Calu3 (cell line): ENCODE results near the gene LSM6. TPM values are rescaled to one million over a fixed set of nuclear protein-coding genes. Genes with fewer than 3 reads are reported as not detected.

Experiments used
- BruUV-seq: library from RNA; stranded (reverse); fragments of 400-500 nt; replicated peaks from 2 replicates; lab custom pipeline; 2021; lab: Mats Ljungman, UMichigan
- CTCF ChIA-PET: fragments of 300-600 bp; sonication (Branson Sonifier 250); formaldehyde crosslinking; loops from one replicate; lab custom pipeline; 2022; ENCODE audit warnings: antibody characterized with exemption; lab: Charles Lee
- DNase-seq: peaks from one replicate; pipeline ENCODE4 v3.0.0; 2022
- H3K27ac Mint-ChIP-seq: one replicate; pipeline ENCODE4 v1.8.0; 2022; ENCODE audit warnings: mixed read lengths; ENCODE audit not compliant: unreplicated experiment
- H3K27me3 Mint-ChIP-seq: one replicate; pipeline ENCODE4 v1.8.0; 2022; ENCODE audit warnings: mixed read lengths; ENCODE audit not compliant: unreplicated experiment
- H3K36me3 Mint-ChIP-seq: one replicate; pipeline ENCODE4 v1.8.0; 2022; ENCODE audit warnings: mild to moderate bottlenecking, moderate library complexity, mixed read lengths; ENCODE audit not compliant: insufficient read depth, unreplicated experiment
- H3K4me1 Mint-ChIP-seq: one replicate; pipeline ENCODE4 v1.8.0; 2022; ENCODE audit warnings: mild to moderate bottlenecking, low read depth, mixed read lengths; ENCODE audit not compliant: unreplicated experiment
- H3K4me3 Mint-ChIP-seq: one replicate; pipeline ENCODE4 v1.8.0; 2022; ENCODE audit warnings: mild to moderate bottlenecking, low read depth, moderate library complexity, mixed read lengths; ENCODE audit not compliant: unreplicated experiment
- H3K9me3 Mint-ChIP-seq: one replicate; pipeline ENCODE4 v1.8.0; 2022; ENCODE audit warnings: low read depth, mixed read lengths; ENCODE audit not compliant: unreplicated experiment
- intact Hi-C: fragments of 100-400 bp; cut with micrococcal nuclease; formaldehyde crosslinking; loops from one replicate; pipeline ENCODE4 v1.10.0; 2022; ENCODE audit not compliant: unreplicated experiment
- total RNA-seq: library from RNA; stranded (reverse); gene quantifications from 2 replicates; pipeline ENCODE4 v1.2.3, GENCODE V29; 2022
- TF ChIP-seq, protein P1 (sequence below): fragments of 200-600 bp; IDR thresholded peaks from one replicate; pipeline ENCODE4 v1.8.0; 2022; ENCODE audit warnings: antibody characterized with exemption; ENCODE audit not compliant: unreplicated experiment

LSM6 gene
- total RNA-seq, 1 experiment from 2014 or later, result 37.1 TPM

DNA sequence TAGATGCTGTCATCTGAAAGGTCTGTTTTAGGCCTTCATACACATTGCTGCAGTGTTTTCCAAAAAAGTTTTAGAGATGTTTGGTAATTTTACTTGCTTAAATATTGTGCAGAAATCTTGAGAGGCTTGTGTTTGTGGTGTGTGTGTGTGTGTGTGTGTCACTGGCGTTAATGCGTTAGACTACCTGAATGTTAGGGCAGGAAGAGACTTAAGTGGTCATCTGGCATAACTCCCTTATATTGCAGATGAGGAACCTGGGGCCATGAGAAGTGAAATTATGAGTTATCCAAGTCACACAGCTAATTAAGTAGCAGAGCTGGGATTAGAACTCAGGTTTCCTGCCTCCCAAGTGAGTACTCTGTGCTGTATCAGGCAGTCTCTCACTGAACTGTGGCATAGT is 1.4 kb downstream of the LSM6 start:
- H3K27ac Mint-ChIP-seq, result peak overlapping the region; percentile 58
- CTCF ChIA-PET, result no interaction called here

DNA sequence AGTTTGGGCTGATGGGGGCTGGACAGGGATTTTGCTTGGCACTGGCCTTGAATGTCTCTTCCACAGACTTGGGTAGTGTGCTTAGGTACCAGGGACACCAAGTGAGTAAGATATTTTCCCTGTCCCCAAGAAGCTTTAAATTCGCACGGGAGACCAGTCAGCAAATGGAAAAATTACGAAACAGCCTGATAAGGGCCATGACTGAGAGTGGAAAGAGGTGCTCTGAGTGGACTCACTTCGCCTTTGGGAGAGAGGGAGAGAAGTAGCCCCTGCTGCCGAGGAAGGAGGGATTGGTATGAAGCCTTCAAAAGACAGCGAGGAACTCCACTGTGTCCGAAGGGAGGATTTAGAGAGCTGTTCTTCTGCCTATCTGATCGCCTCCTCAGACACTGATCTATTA is 2.6 kb downstream of the LSM6 start:
- CTCF ChIA-PET, result no interaction called here
- DNase-seq, result no peak
- Mint-ChIP-seq H3K27me3 (no peaks in the 10 kb centered on the region), H3K4me1 (peaks cover 8% of the 10 kb centered on the region), H3K9me3 (no peaks in the 10 kb centered on the region), H3K36me3 (peaks cover 16% of the 10 kb centered on the region), H3K4me3 (no peak overlapping the region), H3K27ac (no peak overlapping the region)
- intact Hi-C loops, result loop anchor here (5.0 to 10.0 kb wide), 2 partner anchors 243 to 919 kb away; partner anchors contain the start of gene ZNF827
- BruUV-seq, result no TSS peak
- TF ChIP-seq, protein P1, sequence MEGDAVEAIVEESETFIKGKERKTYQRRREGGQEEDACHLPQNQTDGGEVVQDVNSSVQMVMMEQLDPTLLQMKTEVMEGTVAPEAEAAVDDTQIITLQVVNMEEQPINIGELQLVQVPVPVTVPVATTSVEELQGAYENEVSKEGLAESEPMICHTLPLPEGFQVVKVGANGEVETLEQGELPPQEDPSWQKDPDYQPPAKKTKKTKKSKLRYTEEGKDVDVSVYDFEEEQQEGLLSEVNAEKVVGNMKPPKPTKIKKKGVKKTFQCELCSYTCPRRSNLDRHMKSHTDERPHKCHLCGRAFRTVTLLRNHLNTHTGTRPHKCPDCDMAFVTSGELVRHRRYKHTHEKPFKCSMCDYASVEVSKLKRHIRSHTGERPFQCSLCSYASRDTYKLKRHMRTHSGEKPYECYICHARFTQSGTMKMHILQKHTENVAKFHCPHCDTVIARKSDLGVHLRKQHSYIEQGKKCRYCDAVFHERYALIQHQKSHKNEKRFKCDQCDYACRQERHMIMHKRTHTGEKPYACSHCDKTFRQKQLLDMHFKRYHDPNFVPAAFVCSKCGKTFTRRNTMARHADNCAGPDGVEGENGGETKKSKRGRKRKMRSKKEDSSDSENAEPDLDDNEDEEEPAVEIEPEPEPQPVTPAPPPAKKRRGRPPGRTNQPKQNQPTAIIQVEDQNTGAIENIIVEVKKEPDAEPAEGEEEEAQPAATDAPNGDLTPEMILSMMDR, result no peak

More for the DNA sequence above, 1.4 kb downstream of the LSM6 start:
- H3K27me3 Mint-ChIP-seq, result no peaks in the 10 kb centered on the region
- H3K4me3 Mint-ChIP-seq, result peak overlapping the region; percentile 68
- H3K9me3 Mint-ChIP-seq, result no peaks in the 10 kb centered on the region
- peaks cover 8% of the 10 kb centered on the region for H3K4me1 Mint-ChIP-seq
- no TSS peak for BruUV-seq
- H3K36me3 Mint-ChIP-seq, result peaks cover 16% of the 10 kb centered on the region
- no peak for DNase-seq
- TF ChIP-seq, protein P1, result no peak
- intact Hi-C loops, result loop anchor here (5.0 to 10.0 kb wide), 2 partner anchors 242 to 920 kb away; partner anchors contain the start of gene ZNF827

DNA sequence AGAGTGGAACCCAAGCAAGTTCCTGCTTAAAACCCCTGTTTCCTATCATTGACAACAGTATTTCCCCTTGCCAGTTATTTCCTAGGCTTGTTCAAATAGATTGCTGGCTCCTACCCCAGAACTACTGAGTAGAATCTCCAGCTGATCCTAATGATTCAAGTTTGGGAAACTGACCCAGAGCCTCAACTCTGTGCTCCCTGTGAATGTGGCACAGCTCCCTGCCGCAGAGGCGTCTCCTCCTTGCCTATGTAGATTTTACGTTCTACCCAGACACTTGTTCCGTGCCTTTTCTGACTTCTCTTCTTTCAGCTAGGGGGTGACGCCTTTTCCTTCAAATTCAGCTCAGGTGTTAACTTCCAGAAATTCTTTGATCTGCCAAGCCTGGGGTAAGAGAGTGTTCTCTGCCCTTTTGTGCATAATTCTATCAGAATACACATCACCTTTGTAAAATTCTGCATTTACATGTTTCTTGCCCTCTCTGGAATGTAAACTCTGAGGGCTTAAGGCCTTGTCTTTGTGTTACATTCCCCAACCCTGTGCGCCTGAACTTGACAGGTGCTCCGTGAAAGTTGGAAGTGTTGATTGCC is 4.4 kb downstream of the LSM6 start:
- no peak for DNase-seq
- TF ChIP-seq, protein P1, result no peak
- no TSS peak for BruUV-seq
- Mint-ChIP-seq H3K9me3 (no peaks in the 10 kb centered on the region), H3K27ac (no peak overlapping the region), H3K27me3 (no peaks in the 10 kb centered on the region), H3K4me3 (no peak overlapping the region), H3K36me3 (peaks cover 16% of the 10 kb centered on the region), H3K4me1 (peaks cover 8% of the 10 kb centered on the region)
- CTCF ChIA-PET, result no interaction called here
- intact Hi-C loops, result loop anchor here (5.0 to 10.0 kb wide), 2 partner anchors 245 to 917 kb away; partner anchors contain the start of gene ZNF827

DNA sequence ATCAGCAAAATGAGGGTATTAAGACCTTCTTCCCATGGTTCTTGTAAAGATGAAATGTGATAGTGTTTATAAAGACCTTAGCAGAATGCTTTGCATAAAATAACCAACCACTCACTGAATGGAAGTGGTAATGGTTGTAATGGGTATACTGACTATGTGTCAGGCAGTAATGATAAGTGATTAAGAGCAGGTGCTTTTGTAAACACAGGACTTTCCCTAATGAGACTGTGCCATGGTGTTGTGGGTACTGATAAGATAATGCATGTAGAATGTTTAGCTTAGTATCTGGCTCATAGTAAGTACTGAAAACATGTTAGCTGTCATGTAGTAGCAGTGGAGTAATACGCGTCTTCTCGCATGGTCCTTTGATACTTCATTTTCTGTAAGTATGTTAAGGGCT is 6.9 kb downstream of the LSM6 start:
- CTCF ChIA-PET, result no interaction called here
- TF ChIP-seq, protein P1, result no peak
- no peaks in the 10 kb centered on the region for H3K9me3 Mint-ChIP-seq
- no peak for DNase-seq
- no peaks in the 10 kb centered on the region for H3K4me1 Mint-ChIP-seq
- H3K4me3 Mint-ChIP-seq, result no peak overlapping the region
- no peaks in the 10 kb centered on the region for H3K27me3 Mint-ChIP-seq
- no TSS peak for BruUV-seq
- intact Hi-C loops, result no loop called here
- H3K27ac Mint-ChIP-seq, result no peak overlapping the region
- no peaks in the 10 kb centered on the region for H3K36me3 Mint-ChIP-seq
